ENCODE data around the gene CTU2. TPM values are rescaled to one million over a fixed set of nuclear protein-coding genes. Genes with fewer than 3 reads are reported as not detected.
A peak's percentile ranks its signal among the peaks of the same experiment; 100 is the strongest.

Gene CTU2
- total RNA-seq, 1 donor from 2014 or later = 33.6 TPM

GRCh38 chr16:88696441-88696840 is 9.9 kb upstream of the CTU2 start:
- no peak for DNase-seq (ENCODE audit: low read depth, low spot score)

DNA sequence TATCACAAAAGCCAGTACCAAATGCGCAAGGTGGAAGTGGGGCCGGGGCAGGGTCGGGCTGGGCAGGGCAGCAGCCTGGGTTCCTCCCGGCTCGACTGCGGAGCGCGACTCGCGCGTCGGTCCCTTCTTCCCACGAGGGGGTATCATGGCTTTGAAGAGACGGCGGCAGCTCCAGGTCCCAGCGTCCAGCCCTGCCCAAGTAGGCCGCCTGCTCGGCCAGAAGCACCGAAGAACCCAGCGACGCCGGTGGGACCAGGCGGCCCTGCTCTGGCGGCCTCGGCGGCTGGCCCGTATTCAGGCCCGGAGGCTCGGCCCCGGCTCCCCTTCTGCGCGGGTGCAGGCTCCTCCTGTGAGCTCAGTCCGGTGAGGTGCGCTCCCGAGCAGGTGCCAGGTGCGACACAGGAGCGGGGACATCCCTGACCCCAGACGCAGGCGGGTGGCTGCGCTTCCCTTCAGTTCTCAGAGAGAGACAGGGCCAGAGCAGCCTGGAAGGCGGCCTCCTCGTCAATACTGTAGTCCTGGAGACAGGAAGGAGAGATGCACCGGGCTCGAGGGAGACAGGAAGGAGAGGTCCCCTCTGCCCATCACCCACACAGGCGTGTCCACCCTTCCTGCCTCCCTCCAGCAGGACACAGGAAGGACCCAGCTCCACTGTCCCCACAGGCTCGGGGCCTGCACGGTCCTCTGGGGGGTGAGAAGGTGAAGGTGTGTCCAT is 9.0 kb upstream of the CTU2 start:
- no peak for DNase-seq (ENCODE audit: low read depth, low spot score)

DNA sequence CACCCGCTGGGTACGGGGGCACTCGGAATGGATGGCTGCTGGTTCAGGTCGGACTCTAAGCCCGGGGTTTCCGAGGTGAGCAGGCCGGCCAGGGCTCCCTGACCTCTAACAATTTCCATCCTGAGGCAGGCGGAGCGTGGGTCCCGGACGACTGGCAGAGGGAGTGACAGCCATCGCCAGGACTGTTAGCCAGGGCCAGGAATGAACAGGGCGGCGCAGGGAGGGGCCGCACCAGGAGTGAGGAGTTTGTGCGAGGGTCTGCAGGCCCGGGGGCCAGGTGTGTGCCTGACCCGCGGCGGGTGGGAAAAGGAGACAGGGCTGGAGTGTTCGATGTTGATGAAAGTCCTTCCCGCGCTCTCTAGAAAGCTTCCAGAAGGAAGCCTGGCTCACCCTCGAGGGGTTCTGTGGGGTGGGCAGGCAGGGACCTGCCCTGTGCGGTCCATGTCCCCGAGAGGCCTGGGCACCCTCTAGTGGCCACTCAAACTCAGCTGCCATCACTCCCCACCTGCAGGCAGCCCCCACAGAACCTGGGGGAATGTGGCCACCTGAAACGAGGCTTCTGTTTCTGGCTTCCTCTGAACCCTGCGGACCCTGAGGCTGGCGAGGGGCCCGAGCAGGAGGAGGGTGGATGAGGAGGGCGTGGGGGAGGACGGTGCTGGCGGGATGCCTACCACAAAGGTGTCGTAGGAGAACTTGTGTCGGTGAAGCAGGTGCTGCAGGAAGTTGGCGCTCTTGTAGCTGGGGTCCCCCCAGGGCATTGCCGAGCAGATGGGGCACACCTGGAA is 8.3 kb upstream of the CTU2 start:
- no peak for DNase-seq (ENCODE audit: low read depth, low spot score)

DNA sequence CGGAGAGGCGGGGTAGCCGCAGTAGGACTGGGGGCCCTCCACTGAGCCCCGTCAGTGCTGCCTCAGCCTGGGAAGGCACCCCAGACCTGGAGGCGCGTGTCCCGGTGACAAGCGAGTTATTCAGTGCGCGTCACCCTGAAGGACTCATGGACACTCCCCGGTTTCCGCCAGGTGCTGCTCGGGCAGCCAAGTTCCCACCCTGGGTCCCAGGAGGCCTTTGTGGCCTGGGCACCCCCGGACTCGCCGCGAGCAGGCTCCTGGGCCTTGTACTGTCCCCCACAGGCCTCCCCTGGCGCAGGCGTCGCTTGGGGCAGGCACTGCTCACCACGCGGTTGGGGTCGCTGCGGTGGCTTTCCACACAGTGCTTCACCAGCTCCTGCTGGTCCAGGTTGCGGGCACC is 7.7 kb upstream of the CTU2 start:
- DNase-seq (ENCODE audit: low read depth, low spot score) = no peak

- no peak for DNase-seq (ENCODE audit: low read depth, low spot score)
Measured at GRCh38 chr16:88699180-88699579, 7.1 kb upstream of the CTU2 start.

GRCh38 chr16:88700322-88700635 is 6.0 kb upstream of the CTU2 start:
- no peak for DNase-seq (ENCODE audit: low read depth, low spot score)

DNA sequence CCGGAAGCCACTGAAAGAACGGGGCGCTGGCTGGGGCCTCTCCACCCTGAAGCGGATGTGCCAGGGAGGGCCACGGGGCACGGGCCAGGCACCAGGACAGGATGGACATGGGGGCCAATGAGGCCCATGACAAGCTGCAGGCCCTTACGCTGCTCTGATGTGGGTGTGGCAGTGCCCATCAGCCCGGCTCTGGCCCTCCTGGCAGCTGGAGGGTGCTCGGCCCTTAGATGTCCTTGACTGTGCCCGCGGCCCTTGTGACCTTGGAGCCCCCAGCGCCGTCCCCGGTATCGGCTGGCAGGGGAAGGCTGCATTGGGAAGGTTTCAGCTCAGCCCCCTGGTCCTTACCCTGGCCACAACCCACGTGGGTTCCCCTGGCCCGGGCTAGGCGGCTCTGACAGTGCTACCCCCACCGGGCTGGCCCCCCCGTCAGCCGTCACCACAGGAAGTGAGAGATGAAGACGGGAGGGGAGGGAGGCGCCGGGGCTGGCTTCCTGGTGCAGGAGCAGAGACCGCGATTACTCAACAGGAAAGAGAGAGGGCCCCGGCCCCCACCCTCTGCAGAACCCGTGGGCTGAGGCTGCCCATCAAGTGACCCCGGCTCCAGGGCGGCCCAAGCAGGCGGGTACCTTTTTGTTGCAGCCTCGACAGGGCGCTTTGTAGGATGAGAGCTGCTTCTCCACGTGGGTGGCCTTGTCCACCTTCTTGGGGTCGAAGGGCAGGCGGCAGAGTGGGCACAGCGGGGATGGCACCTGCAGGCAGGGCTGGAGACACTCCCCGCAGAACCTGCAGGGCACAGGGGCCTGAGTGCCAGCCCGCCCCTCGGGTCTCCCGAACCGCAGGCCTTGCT is 5.4 kb upstream of the CTU2 start:
- peak; percentile 85 for DNase-seq (ENCODE audit: low read depth, low spot score)

GRCh38 chr16:88701581-88702370 is 4.5 kb upstream of the CTU2 start:
- no peak for DNase-seq (ENCODE audit: low read depth, low spot score)

GRCh38 chr16:88702371-88703210 is 3.7 kb upstream of the CTU2 start:
- DNase-seq (ENCODE audit: low read depth, low spot score) = no peak

GRCh38 chr16:88703486-88704309 is 2.6 kb upstream of the CTU2 start:
- DNase-seq (ENCODE audit: low read depth, low spot score) = no peak

DNA sequence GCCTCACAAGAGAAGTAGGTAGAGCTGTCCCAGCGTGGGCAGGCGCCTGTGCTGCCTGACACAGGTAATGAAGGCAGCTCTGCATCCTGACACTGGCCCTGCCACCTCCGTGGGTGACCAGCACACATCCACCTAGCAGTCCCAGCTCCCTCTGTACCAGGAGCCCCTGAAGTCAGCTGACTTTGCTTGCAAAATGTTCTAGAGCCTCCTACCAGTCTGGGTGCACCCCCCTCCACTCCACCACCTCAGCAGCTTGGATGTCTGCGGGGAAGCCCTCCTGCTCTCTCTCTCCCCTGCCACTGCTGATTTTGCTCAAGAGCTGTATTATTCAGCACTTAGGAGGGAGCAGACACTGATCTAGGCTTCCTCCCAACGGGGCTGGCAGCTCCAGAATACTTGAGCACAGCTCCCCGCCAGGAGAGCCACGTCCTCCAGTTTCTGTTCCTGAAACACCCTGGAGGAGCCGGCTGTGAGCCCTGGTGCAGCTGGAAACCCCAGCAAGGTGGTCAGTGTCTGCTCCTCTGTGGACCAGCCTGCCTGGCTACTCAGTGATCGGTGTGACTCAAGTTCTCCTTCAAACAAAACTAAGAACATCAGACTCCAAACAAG is 1.1 kb upstream of the CTU2 start:
- no peak for DNase-seq (ENCODE audit: low read depth, low spot score)

GRCh38 chr16:88705801-88706228 is 488 bp upstream of the CTU2 start:
- no peak for DNase-seq (ENCODE audit: low read depth, low spot score)

DNA sequence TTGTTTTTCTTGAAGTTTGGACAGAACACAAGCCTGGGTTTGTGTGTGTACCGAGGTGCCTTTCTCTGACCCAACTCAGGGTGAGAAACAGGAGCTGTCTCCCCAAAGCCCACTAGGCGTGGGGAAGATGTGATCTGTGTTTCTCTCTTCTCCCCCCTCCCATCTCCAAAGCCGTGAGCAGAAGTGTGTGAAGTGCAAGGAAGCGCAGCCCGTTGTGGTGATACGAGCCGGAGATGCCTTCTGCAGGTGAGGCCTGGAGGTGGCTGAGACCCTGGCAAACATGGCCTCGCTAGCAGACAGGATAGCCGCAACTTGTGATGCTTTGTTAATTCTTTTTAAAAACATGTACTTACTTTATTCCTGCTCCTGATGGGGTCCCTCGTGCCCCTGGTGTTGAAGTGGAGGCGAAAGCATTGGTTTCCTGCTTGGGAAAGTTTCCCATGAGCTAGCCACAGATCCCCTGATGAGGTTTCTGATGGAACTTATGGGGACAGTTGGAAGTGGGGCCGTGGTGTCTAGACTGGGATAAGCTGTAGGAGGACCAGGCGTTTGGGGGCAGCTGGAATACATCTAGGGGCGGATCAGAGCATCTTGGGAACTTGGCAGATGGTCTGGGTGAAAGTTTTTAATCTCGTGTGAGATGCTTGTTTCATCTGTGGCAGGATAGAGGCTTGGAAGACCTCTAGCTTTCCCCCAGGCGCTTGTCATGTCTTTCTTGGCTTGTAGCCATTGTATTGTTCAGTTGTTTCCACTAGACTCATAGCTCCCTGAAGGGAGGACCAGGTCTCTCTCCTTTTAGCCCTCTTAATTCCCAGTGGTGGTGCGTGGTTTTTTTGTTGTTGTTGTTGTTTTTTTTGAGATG is 893 bp downstream of the CTU2 start:
- no peak for DNase-seq (ENCODE audit: low read depth, low spot score)

- no peak for DNase-seq (ENCODE audit: low read depth, low spot score)
Measured at GRCh38 chr16:88710556-88710955, 4.3 kb downstream of the CTU2 start.

GRCh38 chr16:88711750-88712340 is 5.5 kb downstream of the CTU2 start:
- DNase-seq (ENCODE audit: low read depth, low spot score) = no peak

DNA sequence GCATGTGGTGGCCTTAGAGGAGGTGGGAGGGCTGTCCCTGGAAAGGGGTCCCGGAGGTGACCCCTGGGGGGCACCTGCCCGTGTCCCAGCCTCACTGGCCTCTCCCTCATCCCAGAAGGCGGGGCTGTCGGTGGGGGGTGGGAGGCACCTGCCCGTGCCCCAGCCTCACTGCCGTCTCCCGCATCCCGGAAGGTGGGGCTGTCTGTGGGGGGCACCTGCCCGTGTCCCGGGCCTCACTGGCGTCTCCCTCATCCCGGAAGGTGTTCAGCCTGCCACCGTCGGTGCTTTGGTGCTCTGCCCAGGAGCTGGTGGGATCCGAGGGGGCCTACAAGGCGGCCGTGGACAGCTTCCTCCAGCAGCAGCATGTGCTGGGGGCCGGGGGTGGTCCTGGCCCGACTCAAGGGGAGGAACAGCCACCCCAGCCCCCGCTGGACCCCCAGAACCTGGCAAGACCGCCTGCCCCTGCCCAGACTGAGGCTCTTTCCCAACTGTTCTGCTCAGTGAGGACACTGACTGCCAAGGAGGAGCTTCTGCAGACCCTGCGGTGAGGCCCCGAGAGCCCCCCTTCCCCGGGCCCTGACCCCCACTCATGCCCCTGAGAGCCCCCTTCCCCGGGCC is 6.2 kb downstream of the CTU2 start:
- no peak for DNase-seq (ENCODE audit: low read depth, low spot score)

GRCh38 chr16:88713054-88713453 is 6.8 kb downstream of the CTU2 start:
- DNase-seq (ENCODE audit: low read depth, low spot score) = no peak
